22Rv1 (cell line): ENCODE measurements around the gene C1orf74.

Experiments used
- ZFX ChIP-seq: fragments of 450-650 bp; IDR thresholded peaks from 2 replicates; pipeline ENCODE4 v1.6.1; 2017; ENCODE audit warnings: antibody characterized with exemption, borderline replicate concordance
- TF ChIP-seq, protein P1 (sequence below): fragments of 450-650 bp; IDR thresholded peaks from 2 replicates; pipeline ENCODE4 v1.5.1; 2017; ENCODE audit warnings: mild to moderate bottlenecking

DNA sequence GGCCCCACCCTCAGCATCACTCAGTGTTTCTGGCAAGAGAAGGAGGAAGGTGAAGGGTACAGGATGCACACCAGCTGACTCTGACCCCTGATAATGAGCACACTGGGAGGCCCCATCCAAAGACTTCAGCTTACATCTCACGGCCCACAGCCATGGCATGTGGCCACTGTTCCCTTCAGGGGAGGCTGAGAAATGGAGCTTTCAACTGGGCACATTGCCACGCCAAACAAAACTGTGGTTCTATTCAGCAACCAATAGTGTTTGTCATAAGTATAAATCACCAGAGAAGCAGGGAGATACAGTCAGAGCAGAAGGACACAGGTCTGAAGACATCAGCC is 41.2 kb downstream of the C1orf74 start:
- TF ChIP-seq, protein P1, sequence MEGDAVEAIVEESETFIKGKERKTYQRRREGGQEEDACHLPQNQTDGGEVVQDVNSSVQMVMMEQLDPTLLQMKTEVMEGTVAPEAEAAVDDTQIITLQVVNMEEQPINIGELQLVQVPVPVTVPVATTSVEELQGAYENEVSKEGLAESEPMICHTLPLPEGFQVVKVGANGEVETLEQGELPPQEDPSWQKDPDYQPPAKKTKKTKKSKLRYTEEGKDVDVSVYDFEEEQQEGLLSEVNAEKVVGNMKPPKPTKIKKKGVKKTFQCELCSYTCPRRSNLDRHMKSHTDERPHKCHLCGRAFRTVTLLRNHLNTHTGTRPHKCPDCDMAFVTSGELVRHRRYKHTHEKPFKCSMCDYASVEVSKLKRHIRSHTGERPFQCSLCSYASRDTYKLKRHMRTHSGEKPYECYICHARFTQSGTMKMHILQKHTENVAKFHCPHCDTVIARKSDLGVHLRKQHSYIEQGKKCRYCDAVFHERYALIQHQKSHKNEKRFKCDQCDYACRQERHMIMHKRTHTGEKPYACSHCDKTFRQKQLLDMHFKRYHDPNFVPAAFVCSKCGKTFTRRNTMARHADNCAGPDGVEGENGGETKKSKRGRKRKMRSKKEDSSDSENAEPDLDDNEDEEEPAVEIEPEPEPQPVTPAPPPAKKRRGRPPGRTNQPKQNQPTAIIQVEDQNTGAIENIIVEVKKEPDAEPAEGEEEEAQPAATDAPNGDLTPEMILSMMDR, result no peak
- TF ChIP-seq ZFX, result no peak
